ENCODE data around the gene ELF2.
A peak's percentile ranks its signal among the peaks of the same experiment; 100 is the strongest.
"Not testable (repeated sequence)": the region's sequence is repeated elsewhere in the genome, so short reads cannot be mapped to it uniquely, and the experiment has no call there.

The ELF2 gene

GRCh38 chr4:139077567-139078355 is 99.3 kb downstream of the ELF2 start:
- DNase-seq (ENCODE audit: low read depth): no peak

- DNase-seq (ENCODE audit: low read depth): no peak
These were observed 100.8 kb downstream of the ELF2 start for GRCh38 chr4:139076016-139076744.

GRCh38 chr4:139060591-139060990 is 116.4 kb downstream of the ELF2 start:
- DNase-seq (ENCODE audit: low read depth): no peak

- DNase-seq (ENCODE audit: low read depth): not testable (repeated sequence)
These were observed 118.0 kb downstream of the ELF2 start for GRCh38 chr4:139059026-139059425.

GRCh38 chr4:139054791-139055505 is 122.1 kb downstream of the ELF2 start:
- no peak for DNase-seq (ENCODE audit: low read depth)

GRCh38 chr4:139053909-139054308 is 123.1 kb downstream of the ELF2 start:
- DNase-seq (ENCODE audit: low read depth): no peak

- DNase-seq (ENCODE audit: low read depth): no peak
These were observed 126.6 kb downstream of the ELF2 start for GRCh38 chr4:139050446-139050845.

GRCh38 chr4:139048026-139048425 is 129.0 kb downstream of the ELF2 start:
- no peak for DNase-seq (ENCODE audit: low read depth)

GRCh38 chr4:139044291-139044690 is 132.7 kb downstream of the ELF2 start:
- no peak for DNase-seq (ENCODE audit: low read depth)

GRCh38 chr4:139042981-139043460 is 134.0 kb downstream of the ELF2 start:
- DNase-seq (ENCODE audit: low read depth): no peak

- DNase-seq (ENCODE audit: low read depth): no peak
These were observed 138.1 kb downstream of the ELF2 start for GRCh38 chr4:139038874-139039443.

GRCh38 chr4:139036885-139037284 is 140.1 kb downstream of the ELF2 start:
- no peak for DNase-seq (ENCODE audit: low read depth)

GRCh38 chr4:139035650-139036049 is 141.4 kb downstream of the ELF2 start:
- DNase-seq (ENCODE audit: low read depth): no peak

GRCh38 chr4:139030614-139031235 is 146.3 kb downstream of the ELF2 start:
- peak; percentile 39 for DNase-seq (ENCODE audit: low read depth)

- not testable (repeated sequence) for DNase-seq (ENCODE audit: low read depth)
These were observed 147.1 kb downstream of the ELF2 start for GRCh38 chr4:139029866-139030363.

- DNase-seq (ENCODE audit: low read depth): no peak
These were observed 148.8 kb downstream of the ELF2 start for GRCh38 chr4:139028191-139028661.

GRCh38 chr4:139027776-139028175 is 149.2 kb downstream of the ELF2 start:
- no peak for DNase-seq (ENCODE audit: low read depth)

GRCh38 chr4:139025841-139026240 is 151.2 kb downstream of the ELF2 start:
- DNase-seq (ENCODE audit: low read depth): no peak

- no peak for DNase-seq (ENCODE audit: low read depth)
These were observed 152.3 kb downstream of the ELF2 start for GRCh38 chr4:139024686-139025085.

- no peak for DNase-seq (ENCODE audit: low read depth)
These were observed 154.2 kb downstream of the ELF2 start for GRCh38 chr4:139022835-139023234.

- DNase-seq (ENCODE audit: low read depth): not testable (repeated sequence)
These were observed 155.9 kb downstream of the ELF2 start for GRCh38 chr4:139021071-139021470.

Data from activated T-cell treated with anti-CD3 and anti-CD28 coated beads for 48 hours (primary cell).